Endothelial cell of umbilical vein (primary cell): ENCODE data around the gene PPP1R7. TPM values are rescaled to one million over a fixed set of nuclear protein-coding genes. Genes with fewer than 3 reads are reported as not detected.

Experiments used
- BruUV-seq: library from RNA; stranded (reverse); fragments of 400-500 nt; replicated peaks from 2 replicates; lab custom pipeline; 2021; lab: Mats Ljungman, UMichigan
- CTCF ChIA-PET: fragments of 300-600, 350-600 bp; sonication (Branson Sonifier 250); formaldehyde crosslinking; loops from one replicate; lab custom pipeline; 2021; ENCODE audit warnings: antibody characterized with exemption, inconsistent platforms; lab: Charles Lee
- POLR2A ChIA-PET: fragments of 300-600, 350-600 bp; sonication (Branson Sonifier 250); formaldehyde crosslinking; loops from one replicate; lab custom pipeline; 2021; ENCODE audit warnings: antibody characterized with exemption, inconsistent platforms; lab: Charles Lee
- DNase-seq: peaks from one replicate; pipeline ENCODE4 v3.0.0-alpha.2; 2011; ENCODE audit warnings: low read depth, low spot score
- FAIRE-seq: peaks from 2 replicates; lab custom pipeline; 2011; peaks lifted over from hg19 to GRCh38; lab: Jason Lieb, UNC
- H2AFZ ChIP-seq: 2 replicates; pipeline ENCODE4 v1.6.0; 2012; ENCODE audit warnings: low read depth, low read length, control low read depth, inconsistent platforms
- H3K27ac ChIP-seq: 2 replicates; pipeline ENCODE4 v1.5.1; 2011; ENCODE audit warnings: low read depth, mild to moderate bottlenecking, control low read depth, low read length, moderate library complexity; ENCODE audit not compliant: insufficient read depth
- H3K27me3 ChIP-seq, 2 experiments: 2 replicates each; pipeline versions ENCODE4 v1.6.0 to v1.6.1; 2011; ENCODE audit warnings: low read length in 2 of 2, mixed read lengths in 1 of 2; ENCODE audit not compliant: control insufficient read depth in 2 of 2, insufficient read depth in 2 of 2
- H3K36me3 ChIP-seq, 2 experiments: 2 replicates in 1 of 2; 3 replicates in 1 of 2; pipeline ENCODE4 v1.5.1; 2011; ENCODE audit warnings: low read length in 2 of 2, mild to moderate bottlenecking in 1 of 2, moderate library complexity in 1 of 2; ENCODE audit not compliant: control insufficient read depth in 2 of 2, insufficient read depth in 2 of 2; ENCODE audit errors: extremely low read depth in 1 of 2
- H3K4me1 ChIP-seq: 3 replicates; pipeline ENCODE4 v1.5.1; 2011; ENCODE audit warnings: mild to moderate bottlenecking, low read length; ENCODE audit not compliant: control insufficient read depth, insufficient read depth; ENCODE audit errors: extremely low read depth
- H3K4me2 ChIP-seq: 2 replicates; pipeline ENCODE4 v1.6.1; 2011; ENCODE audit warnings: low read length, control low read depth, mixed read lengths; ENCODE audit not compliant: insufficient read depth
- H3K4me3 ChIP-seq, 3 experiments: fragments of 200-600 bp in 1 of 3; sonication (generic), shearing (Covaris generic) in 1 of 3; replicated peaks in 1 of 3; 2 replicates each; pipeline ENCODE4 v1.5.1; 2011 to 2016; ENCODE audit warnings: control low read depth in 3 of 3, low read length in 3 of 3, mild to moderate bottlenecking in 2 of 3, inconsistent platforms in 1 of 3, low read depth in 1 of 3, moderate library complexity in 1 of 3; ENCODE audit not compliant: insufficient read depth in 1 of 3
- H3K79me2 ChIP-seq: 2 replicates; pipeline ENCODE4 v1.6.0; 2012; ENCODE audit warnings: low read length, inconsistent platforms; ENCODE audit not compliant: control insufficient read depth, insufficient read depth
- H3K9ac ChIP-seq: replicated peaks from 2 replicates; pipeline ENCODE3; 2011; ENCODE audit warnings: low read length, control low read depth; ENCODE audit not compliant: insufficient read depth; ENCODE audit errors: extremely low read depth
- H3K9me1 ChIP-seq: replicated peaks from 3 replicates; pipeline ENCODE4 v1.6.0; 2011; ENCODE audit warnings: mild to moderate bottlenecking, low read length; ENCODE audit not compliant: control insufficient read depth, insufficient read depth; ENCODE audit errors: extremely low read depth
- H3K9me3 ChIP-seq: replicated peaks from 2 replicates; pipeline ENCODE4 v1.5.1; 2012; ENCODE audit warnings: low read length, inconsistent platforms; ENCODE audit not compliant: control insufficient read depth, insufficient read depth
- H4K20me1 ChIP-seq: replicated peaks from 2 replicates; pipeline ENCODE3; 2011; ENCODE audit warnings: mild to moderate bottlenecking, low read length; ENCODE audit not compliant: control insufficient read depth, insufficient read depth; ENCODE audit errors: extremely low read depth
- CTCF ChIP-seq, 2 donors: IDR thresholded peaks; 1 replicate in 1 of 2; 2 replicates in 1 of 2; pipeline ENCODE4 v1.5.1; 2011; ENCODE audit warnings: low read length in 2 of 2, mild to moderate bottlenecking in 2 of 2, moderate library complexity in 2 of 2, control low read depth in 1 of 2, inconsistent platforms in 1 of 2, low read depth in 1 of 2; ENCODE audit not compliant: insufficient read depth in 1 of 2; ENCODE audit errors: extremely low read depth in 1 of 2
- EZH2 ChIP-seq: IDR thresholded peaks from 2 replicates; pipeline ENCODE4 v1.6.1; 2012; ENCODE audit warnings: borderline replicate concordance, low read depth, mild to moderate bottlenecking, moderate library complexity, low read length, inconsistent platforms; ENCODE audit not compliant: severe bottlenecking
- FOS ChIP-seq: IDR thresholded peaks from 2 replicates; pipeline ENCODE4 v1.6.1; 2011; ENCODE audit warnings: mild to moderate bottlenecking, low read length, moderate library complexity, borderline replicate concordance; ENCODE audit not compliant: insufficient read depth
- GATA2 ChIP-seq: IDR thresholded peaks from 2 replicates; pipeline ENCODE4 v1.7.0; 2011; ENCODE audit warnings: low read depth, mild to moderate bottlenecking, moderate library complexity, mixed read lengths, low read length; ENCODE audit not compliant: insufficient read length, insufficient read depth
- JUN ChIP-seq: IDR thresholded peaks from 2 replicates; pipeline ENCODE4 v1.6.1; 2011; ENCODE audit warnings: borderline replicate concordance, low read depth; ENCODE audit not compliant: insufficient read length, insufficient read depth
- MAX ChIP-seq: IDR thresholded peaks from 2 replicates; pipeline ENCODE4 v1.6.1; 2011; ENCODE audit not compliant: insufficient read depth, insufficient read length
- MYC ChIP-seq: IDR thresholded peaks from one replicate; pipeline ENCODE4 v1.6.1; 2011; ENCODE audit warnings: mild to moderate bottlenecking, low read depth, low read length
- POLR2A ChIP-seq: IDR thresholded peaks from 2 replicates; pipeline ENCODE4 v1.6.1; 2012; ENCODE audit warnings: low read depth, mild to moderate bottlenecking, control low read depth, low read length
- POLR2AphosphoS5 ChIP-seq: IDR thresholded peaks from 2 replicates; pipeline ENCODE4 v1.6.1; 2012; ENCODE audit warnings: low read depth, mild to moderate bottlenecking, control low read depth, low read length, moderate library complexity; ENCODE audit not compliant: insufficient read depth
- dilution Hi-C: fragments of 300-500 bp; cut with MboI; formaldehyde crosslinking; loops from one replicate; pipeline ENCODE4 v1.15.0; 2019; ENCODE audit warnings: low sequenced_read_pairs; ENCODE audit not compliant: extremely low pct_ligation_motif_present
- intact Hi-C: fragments of 100-400 bp; cut with micrococcal nuclease; formaldehyde crosslinking; loops from one replicate; pipeline ENCODE4 v1.10.0; 2022
- polyA plus RNA-seq, 4 experiments: library from polyadenylated mRNA; depleted of rRNA in 3 of 4; stranded (reverse) in 3 of 4; unstranded in 1 of 4; fragments of >200 nt; gene quantifications; 2 replicates each; pipeline versions ENCODE4 v1.2.1 to v1.2.3, GENCODE V29; 2011 to 2012; ENCODE audit warnings: missing spikeins in 1 of 4
- total RNA-seq: library from RNA; stranded (reverse); gene quantifications from 2 replicates; pipeline ENCODE4 v1.2.3, GENCODE V29; 2021

The PPP1R7 gene
- total and polyA plus RNA-seq, 2 donors (not counting 3 experiments of a cell fraction or from before 2014, with no cell fraction given): 30.3 to 60.8 TPM

- TF ChIP-seq JUN (no peak), EZH2 (no peak), GATA2 (no peak), FOS (no peak), POLR2AphosphoS5 (no peak), POLR2A (no peak), MAX (no peak), CTCF (IDR thresholded peaks at IDR 0.05; ENCODE audit: extremely low read depth in 1 of 2, insufficient read depth in 1 of 2, low read depth in 1 of 2, low read length in 2 of 2) (no peak), MYC (no peak)
- Histone ChIP-seq H4K20me1 (no peaks in the 10 kb centered on the region), H3K9me3 (no peaks in the 10 kb centered on the region), H3K9ac (no peak overlapping the region), H3K4me3 (no peak overlapping the region), H3K27ac (no peak overlapping the region), H3K4me2 (no peak overlapping the region), H3K79me2 (no peaks in the 10 kb centered on the region), H3K27me3 (no peaks in the 10 kb centered on the region), H3K36me3 (peaks cover 0 to 29% of the 10 kb centered on the region in 2 experiments), H3K4me1 (no peaks in the 10 kb centered on the region), H2AFZ (no peak overlapping the region), H3K9me1 (no peaks in the 10 kb centered on the region)
- CTCF ChIA-PET: no interaction called here
- dilution Hi-C loops: no loop called here
- no peak for FAIRE-seq
- intact Hi-C loops: no loop called here
- POLR2A ChIA-PET: no interaction called here
- no TSS peak for BruUV-seq
- DNase-seq: no peak
Measured at GRCh38 chr2:241168366-241168765, 18.1 kb downstream of the PPP1R7 start.
